Immature natural killer cell (primary cell): ENCODE data around the gene BOD1L2. TPM values are rescaled to one million over a fixed set of nuclear protein-coding genes. Genes with fewer than 3 reads are reported as not detected.

Source experiments
- DNase-seq, 3 donors: peaks; one replicate each; pipeline ENCODE4 v3.0.0; 2022; ENCODE audit warnings: mixed read lengths in 1 of 3
- H3K27ac Mint-ChIP-seq, 6 donors: one replicate each; pipeline ENCODE4 v1.8.0; 2020; ENCODE audit warnings: mixed read lengths in 6 of 6, mild to moderate bottlenecking in 5 of 6, inconsistent platforms in 4 of 6, moderate library complexity in 3 of 6
- H3K27me3 Mint-ChIP-seq, 3 donors: one replicate each; pipeline ENCODE4 v1.8.0; 2020 to 2021; ENCODE audit warnings: low read depth in 3 of 3, mild to moderate bottlenecking in 3 of 3, mixed read lengths in 3 of 3, moderate library complexity in 3 of 3, inconsistent platforms in 1 of 3
- H3K36me3 Mint-ChIP-seq, 3 donors: one replicate each; pipeline ENCODE4 v1.8.0; 2020; ENCODE audit warnings: mixed read lengths in 3 of 3, inconsistent platforms in 2 of 3, mild to moderate bottlenecking in 2 of 3
- H3K4me1 Mint-ChIP-seq, 2 donors: one replicate each; pipeline ENCODE4 v1.8.0; 2020; ENCODE audit warnings: inconsistent platforms in 2 of 2, mild to moderate bottlenecking in 2 of 2, mixed read lengths in 2 of 2, moderate library complexity in 1 of 2
- H3K4me3 Mint-ChIP-seq, 5 donors: one replicate each; pipeline ENCODE4 v1.8.0; 2020; ENCODE audit warnings: mild to moderate bottlenecking in 5 of 5, mixed read lengths in 5 of 5, inconsistent platforms in 3 of 5, moderate library complexity in 3 of 5
- H3K9me3 Mint-ChIP-seq, 6 donors: one replicate each; pipeline ENCODE4 v1.8.0; 2020; ENCODE audit warnings: mild to moderate bottlenecking in 6 of 6, mixed read lengths in 6 of 6, inconsistent platforms in 4 of 6, moderate library complexity in 3 of 6
- polyA plus RNA-seq, 3 donors: library from polyadenylated mRNA; unstranded; fragments of 300-500 nt; fragmentation: Illumina TruSeq; gene quantifications; one replicate each; pipeline ENCODE4 v1.2.3, GENCODE V29; 2021

Gene BOD1L2
- polyA plus RNA-seq, 3 donors from 2014 or later: not detected

DNA sequence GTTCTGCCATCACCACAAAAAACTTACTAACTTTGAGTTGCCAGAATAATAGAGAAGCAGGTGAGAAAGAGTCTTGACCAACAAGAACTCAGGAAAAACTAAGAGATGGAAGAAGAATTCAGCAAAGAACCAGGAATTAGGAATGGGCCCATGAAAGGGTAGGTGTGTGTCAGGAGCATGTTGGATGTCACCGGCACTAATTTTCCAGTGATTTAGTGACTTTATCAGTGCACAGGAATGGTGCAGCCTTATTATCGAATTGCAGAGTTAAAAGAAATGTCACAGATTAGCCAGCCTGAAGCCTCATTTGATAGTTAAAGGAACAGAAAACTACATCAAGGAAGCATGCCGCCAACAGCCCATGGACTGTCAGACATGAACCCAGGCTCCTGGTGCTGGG, 9.0 kb upstream of the BOD1L2 start:
- H3K4me3 Mint-ChIP-seq: no peak overlapping the region
- no peak overlapping the region for H3K27ac Mint-ChIP-seq
- H3K27me3 Mint-ChIP-seq: peaks cover 0 to 9% (median 2%) of the 10 kb centered on the region in 3 donors
- H3K36me3 Mint-ChIP-seq: no peaks in the 10 kb centered on the region
- H3K4me1 Mint-ChIP-seq: no peaks in the 10 kb centered on the region
- DNase-seq: no peak
- H3K9me3 Mint-ChIP-seq: no peaks in the 10 kb centered on the region

- Mint-ChIP-seq H3K36me3 (no peaks in the 10 kb centered on the region), H3K9me3 (no peaks in the 10 kb centered on the region), H3K4me1 (no peaks in the 10 kb centered on the region), H3K27ac (no peak overlapping the region), H3K4me3 (no peak overlapping the region), H3K27me3 (peaks cover 0 to 9% (median 0%) of the 10 kb centered on the region in 3 donors)
- no peak for DNase-seq
These were observed 5.4 kb upstream of the BOD1L2 start for GRCh38 chr18:57141208-57142129.

DNA sequence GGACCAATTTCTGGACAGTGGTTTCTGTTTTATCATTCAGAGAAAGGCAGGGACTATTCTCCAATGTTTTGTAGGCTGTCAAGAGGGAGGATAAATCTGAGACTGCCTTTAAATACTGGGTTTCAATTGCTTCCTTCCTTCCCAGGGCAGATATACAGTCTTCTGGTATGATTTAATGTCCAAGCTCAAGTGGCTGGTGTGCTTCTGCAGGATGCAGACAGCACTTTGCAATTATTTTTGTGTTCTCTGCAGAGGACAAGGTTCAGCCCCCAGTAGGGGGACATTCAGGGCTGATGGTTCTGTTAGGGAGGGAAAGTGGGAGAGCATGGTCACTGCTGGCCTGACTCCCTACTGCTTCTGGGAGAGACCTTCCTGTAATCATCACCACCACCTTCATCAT, 4.6 kb upstream of the BOD1L2 start:
- DNase-seq: no peak
- no peaks in the 10 kb centered on the region for H3K4me1 Mint-ChIP-seq
- H3K36me3 Mint-ChIP-seq: no peaks in the 10 kb centered on the region
- H3K9me3 Mint-ChIP-seq: no peaks in the 10 kb centered on the region
- no peak overlapping the region for H3K27ac Mint-ChIP-seq
- no peak overlapping the region for H3K4me3 Mint-ChIP-seq
- H3K27me3 Mint-ChIP-seq: peaks cover 0 to 9% (median 0%) of the 10 kb centered on the region in 3 donors

DNA sequence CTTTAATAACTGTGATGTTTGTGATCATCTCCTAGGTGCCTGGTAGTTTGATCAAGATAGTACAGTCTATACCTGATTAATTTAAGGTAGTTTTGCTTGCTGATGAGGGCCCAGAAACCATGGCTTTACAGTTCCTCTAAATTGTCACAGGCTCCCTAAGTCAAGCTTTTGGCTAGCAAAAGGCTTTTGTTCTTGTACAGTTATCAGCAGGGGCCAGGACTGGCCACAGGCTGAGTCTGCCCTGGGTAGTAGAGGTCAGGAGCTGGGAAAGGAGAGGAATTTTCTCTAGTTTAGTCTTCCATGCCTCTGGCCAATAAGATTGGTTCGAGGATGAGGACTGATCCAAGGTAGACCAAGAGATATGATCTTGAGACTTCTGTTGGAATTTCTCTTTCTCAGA, 3.6 kb upstream of the BOD1L2 start:
- H3K9me3 Mint-ChIP-seq: no peaks in the 10 kb centered on the region
- no peak for DNase-seq
- no peaks in the 10 kb centered on the region for H3K4me1 Mint-ChIP-seq
- H3K36me3 Mint-ChIP-seq: no peaks in the 10 kb centered on the region
- no peak overlapping the region for H3K4me3 Mint-ChIP-seq
- peaks cover 0 to 9% (median 0%) of the 10 kb centered on the region in 3 donors for H3K27me3 Mint-ChIP-seq
- H3K27ac Mint-ChIP-seq: no peak overlapping the region

DNA sequence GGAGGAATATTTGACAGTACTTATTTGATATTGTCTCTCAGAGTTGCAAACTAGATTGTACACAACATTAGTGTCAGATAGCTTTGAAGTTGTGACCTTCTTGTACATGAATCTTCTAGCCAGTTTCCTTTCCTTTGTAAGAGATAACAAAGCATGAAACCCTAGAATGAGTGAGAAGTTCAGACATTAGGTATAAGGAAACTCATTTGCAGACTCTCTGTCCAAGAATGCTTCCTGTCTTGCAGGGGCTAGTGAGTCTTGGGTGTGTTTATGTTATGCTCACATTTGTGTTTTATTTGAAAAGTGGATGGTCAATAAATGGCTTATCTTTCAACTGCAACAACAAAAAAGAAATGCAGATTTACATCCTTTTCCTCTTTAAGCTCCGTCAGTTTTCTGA, 1.4 kb downstream of the BOD1L2 start:
- DNase-seq: no peak
- no peak overlapping the region for H3K4me3 Mint-ChIP-seq
- no peaks in the 10 kb centered on the region for H3K4me1 Mint-ChIP-seq
- H3K9me3 Mint-ChIP-seq: peaks cover 0 to 5% (median under 1%) of the 10 kb centered on the region in 6 donors
- H3K27ac Mint-ChIP-seq: no peak overlapping the region
- peaks cover 0 to 8% (median 4%) of the 10 kb centered on the region in 3 donors for H3K36me3 Mint-ChIP-seq
- peaks cover 2 to 5% (median 5%) of the 10 kb centered on the region in 3 donors for H3K27me3 Mint-ChIP-seq

- no peak for DNase-seq
- Mint-ChIP-seq H3K27ac (no peak overlapping the region), H3K4me3 (no peak overlapping the region), H3K36me3 (peaks cover 0 to 8% (median 4%) of the 10 kb centered on the region in 3 donors), H3K4me1 (no peaks in the 10 kb centered on the region), H3K9me3 (peaks cover 0 to 5% (median under 1%) of the 10 kb centered on the region in 6 donors), H3K27me3 (peaks cover 5 to 7% (median 5%) of the 10 kb centered on the region in 3 donors)
These were observed 2.2 kb downstream of the BOD1L2 start for GRCh38 chr18:57149051-57149450.

- H3K36me3 Mint-ChIP-seq: peaks cover 0 to 8% (median 4%) of the 10 kb centered on the region in 3 donors
- H3K27me3 Mint-ChIP-seq: peaks cover 5 to 7% (median 5%) of the 10 kb centered on the region in 3 donors
- H3K4me3 Mint-ChIP-seq: no peak overlapping the region
These were observed 2.6 kb downstream of the BOD1L2 start for GRCh38 chr18:57149531-57149930.

GRCh38 chr18:57150081-57150480, 3.2 kb downstream of the BOD1L2 start:
- no peaks in the 10 kb centered on the region for H3K4me1 Mint-ChIP-seq
- peaks cover 0 to 8% (median 4%) of the 10 kb centered on the region in 3 donors for H3K36me3 Mint-ChIP-seq
- H3K4me3 Mint-ChIP-seq: no peak overlapping the region
- H3K9me3 Mint-ChIP-seq: peaks cover 0 to 5% (median under 1%) of the 10 kb centered on the region in 6 donors
- no peak for DNase-seq
- peaks cover 5 to 7% (median 5%) of the 10 kb centered on the region in 3 donors for H3K27me3 Mint-ChIP-seq
- no peak overlapping the region for H3K27ac Mint-ChIP-seq

More at GRCh38 chr18:57149531-57149930, 2.6 kb downstream of the BOD1L2 start:
- no peaks in the 10 kb centered on the region for H3K4me1 Mint-ChIP-seq
- DNase-seq: no peak
- no peak overlapping the region for H3K27ac Mint-ChIP-seq
- peaks cover 0 to 5% (median under 1%) of the 10 kb centered on the region in 6 donors for H3K9me3 Mint-ChIP-seq

- H3K4me1 Mint-ChIP-seq: no peaks in the 10 kb centered on the region
These were observed 3.9 kb downstream of the BOD1L2 start for GRCh38 chr18:57150828-57151227.

DNA sequence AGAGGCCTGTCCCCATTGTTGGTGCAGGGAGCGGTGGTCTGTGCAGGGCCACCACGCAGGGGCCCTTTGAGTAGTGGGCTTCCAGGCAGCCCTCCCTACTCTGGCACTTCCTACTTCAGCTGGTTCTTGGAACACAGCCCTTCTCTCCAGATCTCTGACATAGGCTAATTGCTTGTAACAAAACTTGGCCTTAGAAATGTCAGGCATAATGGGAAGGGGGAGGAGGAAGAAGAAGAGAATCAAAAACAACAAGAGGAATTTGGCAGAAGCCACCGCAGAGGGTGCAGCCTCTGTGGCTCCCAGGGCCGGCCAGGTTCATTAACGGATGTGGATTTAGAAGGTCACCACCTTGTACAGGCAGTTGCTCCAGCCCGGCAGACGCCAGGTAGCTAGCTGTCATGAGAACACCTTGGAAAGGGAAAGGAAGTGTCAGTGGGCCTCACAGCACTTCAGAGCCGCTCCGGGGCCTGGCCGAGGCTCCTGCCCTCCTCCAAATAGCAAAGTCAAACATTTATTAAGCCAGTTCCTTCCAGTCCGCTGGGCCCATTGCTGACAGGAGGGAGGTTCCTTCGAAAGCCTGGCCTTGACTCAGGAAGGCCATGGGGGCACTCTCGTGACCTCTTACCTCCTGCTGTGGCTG, 7.4 kb downstream of the BOD1L2 start:
- peaks cover 0 to 8% (median 4%) of the 10 kb centered on the region in 3 donors for H3K36me3 Mint-ChIP-seq
- H3K9me3 Mint-ChIP-seq: peaks cover 0 to 4% (median under 1%) of the 10 kb centered on the region in 6 donors
- H3K4me1 Mint-ChIP-seq: no peaks in the 10 kb centered on the region
- no peak overlapping the region for H3K4me3 Mint-ChIP-seq
- no peak for DNase-seq
- peaks cover 3 to 9% (median 6%) of the 10 kb centered on the region in 3 donors for H3K27me3 Mint-ChIP-seq
- H3K27ac Mint-ChIP-seq: no peak overlapping the region

More at GRCh38 chr18:57150828-57151227, 3.9 kb downstream of the BOD1L2 start:
- no peak overlapping the region for H3K4me3 Mint-ChIP-seq
- H3K9me3 Mint-ChIP-seq: peaks cover 0 to 5% (median under 1%) of the 10 kb centered on the region in 6 donors
- H3K27ac Mint-ChIP-seq: no peak overlapping the region
- DNase-seq: no peak
- H3K36me3 Mint-ChIP-seq: peaks cover 0 to 8% (median 4%) of the 10 kb centered on the region in 3 donors
- H3K27me3 Mint-ChIP-seq: peaks cover 5 to 7% (median 5%) of the 10 kb centered on the region in 3 donors

- Mint-ChIP-seq H3K9me3 (peaks cover 0 to 10% (median 2%) of the 10 kb centered on the region in 6 donors), H3K4me1 (no peaks in the 10 kb centered on the region), H3K4me3 (no peak overlapping the region), H3K27me3 (peaks cover 0 to 3% (median 2%) of the 10 kb centered on the region in 3 donors), H3K36me3 (no peaks in the 10 kb centered on the region), H3K27ac (no peak overlapping the region)
- DNase-seq: no peak
These were observed 17.5 kb downstream of the BOD1L2 start for GRCh38 chr18:57164401-57164800.

GRCh38 chr18:57167617-57168308, 20.9 kb downstream of the BOD1L2 start:
- H3K4me1 Mint-ChIP-seq: no peaks in the 10 kb centered on the region
- peaks cover 0 to 10% (median 2%) of the 10 kb centered on the region in 6 donors for H3K9me3 Mint-ChIP-seq
- no peak overlapping the region for H3K4me3 Mint-ChIP-seq
- peaks cover 2 to 3% (median 3%) of the 10 kb centered on the region in 3 donors for H3K27me3 Mint-ChIP-seq
- no peak overlapping the region for H3K27ac Mint-ChIP-seq
- no peaks in the 10 kb centered on the region for H3K36me3 Mint-ChIP-seq
- DNase-seq: no peak

DNA sequence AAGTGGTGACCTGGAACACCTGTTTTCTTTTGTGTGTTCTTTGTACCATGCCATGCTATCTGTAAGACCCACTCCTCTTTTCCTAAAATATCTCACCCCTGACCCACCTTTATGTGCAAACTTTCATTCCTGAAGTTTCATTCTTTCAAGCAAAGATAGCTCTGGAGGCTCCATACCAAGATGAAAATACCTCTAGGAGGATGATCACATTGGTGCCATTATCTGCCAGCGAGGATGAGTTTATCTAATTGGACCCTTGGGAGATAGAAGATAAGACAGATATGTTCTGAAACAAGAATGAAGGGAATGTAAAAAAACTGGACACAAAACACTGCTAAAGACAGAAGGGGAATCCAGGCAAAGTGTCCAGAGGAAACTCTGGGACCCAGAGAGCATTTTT, 24.1 kb downstream of the BOD1L2 start:
- no peaks in the 10 kb centered on the region for H3K36me3 Mint-ChIP-seq
- no peaks in the 10 kb centered on the region for H3K4me1 Mint-ChIP-seq
- H3K27ac Mint-ChIP-seq: no peak overlapping the region
- H3K4me3 Mint-ChIP-seq: no peak overlapping the region
- peaks cover 2 to 5% (median 3%) of the 10 kb centered on the region in 3 donors for H3K27me3 Mint-ChIP-seq
- no peak for DNase-seq
- H3K9me3 Mint-ChIP-seq: peaks cover 0 to 13% (median 1%) of the 10 kb centered on the region in 6 donors
